Vagina (tissue), 2 donors: ENCODE data around the gene STARD13.

ENCODE experiments used
- POLR2A ChIP-seq, 2 donors: fragments of 450-650 bp; IDR thresholded peaks; one replicate each; pipeline ENCODE4 v1.6.1; 2017; ENCODE audit warnings: antibody characterized with exemption in 2 of 2, mild to moderate bottlenecking in 2 of 2, moderate library complexity in 2 of 2
- POLR2AphosphoS5 ChIP-seq, 2 donors: sonication (generic); formaldehyde crosslinking; IDR thresholded peaks; one replicate each; pipeline ENCODE4 v1.9.0; 2017; ENCODE audit warnings: antibody characterized with exemption in 2 of 2, mild to moderate bottlenecking in 2 of 2, low read depth in 1 of 2; ENCODE audit not compliant: insufficient read depth in 1 of 2
- TF ChIP-seq, protein P1 (sequence below), 3 experiments: fragments of 450-650 bp in 2 of 3; fragments of 200-600 bp in 1 of 3; sonication (generic) in 1 of 3; IDR thresholded peaks; one replicate each; pipeline ENCODE4 v1.5.1; 2017 to 2019; ENCODE audit warnings: antibody characterized with exemption in 3 of 3, mild to moderate bottlenecking in 2 of 3, moderate library complexity in 2 of 3

DNA sequence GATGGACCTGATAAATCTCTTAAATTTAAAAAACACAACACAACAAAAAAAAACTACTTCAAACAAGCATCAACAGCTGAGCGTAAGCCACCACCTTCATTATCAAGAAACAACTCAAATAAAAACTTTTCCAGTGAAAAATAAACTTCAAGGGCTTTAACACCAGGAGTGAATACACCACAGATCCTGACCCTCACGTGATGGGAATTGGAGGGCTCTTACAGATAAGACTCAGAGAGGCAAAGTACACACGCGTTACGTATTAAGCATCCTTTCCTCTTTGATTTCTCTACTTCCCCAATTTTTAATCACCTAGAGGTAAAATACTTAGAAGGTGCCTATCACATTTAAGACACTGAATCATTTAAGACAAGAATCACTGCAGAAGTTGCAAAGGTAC lies 573 bp upstream of the STARD13 start:
- TF ChIP-seq POLR2A (IDR thresholded peaks at IDR 0.05): no peak
- TF ChIP-seq, protein P1, sequence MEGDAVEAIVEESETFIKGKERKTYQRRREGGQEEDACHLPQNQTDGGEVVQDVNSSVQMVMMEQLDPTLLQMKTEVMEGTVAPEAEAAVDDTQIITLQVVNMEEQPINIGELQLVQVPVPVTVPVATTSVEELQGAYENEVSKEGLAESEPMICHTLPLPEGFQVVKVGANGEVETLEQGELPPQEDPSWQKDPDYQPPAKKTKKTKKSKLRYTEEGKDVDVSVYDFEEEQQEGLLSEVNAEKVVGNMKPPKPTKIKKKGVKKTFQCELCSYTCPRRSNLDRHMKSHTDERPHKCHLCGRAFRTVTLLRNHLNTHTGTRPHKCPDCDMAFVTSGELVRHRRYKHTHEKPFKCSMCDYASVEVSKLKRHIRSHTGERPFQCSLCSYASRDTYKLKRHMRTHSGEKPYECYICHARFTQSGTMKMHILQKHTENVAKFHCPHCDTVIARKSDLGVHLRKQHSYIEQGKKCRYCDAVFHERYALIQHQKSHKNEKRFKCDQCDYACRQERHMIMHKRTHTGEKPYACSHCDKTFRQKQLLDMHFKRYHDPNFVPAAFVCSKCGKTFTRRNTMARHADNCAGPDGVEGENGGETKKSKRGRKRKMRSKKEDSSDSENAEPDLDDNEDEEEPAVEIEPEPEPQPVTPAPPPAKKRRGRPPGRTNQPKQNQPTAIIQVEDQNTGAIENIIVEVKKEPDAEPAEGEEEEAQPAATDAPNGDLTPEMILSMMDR (IDR thresholded peaks at IDR 0.05): no peak
- TF ChIP-seq POLR2AphosphoS5 (IDR thresholded peaks at IDR 0.05; ENCODE audit: insufficient read depth in 1 of 2, low read depth in 1 of 2): no peak
